H1 (cell line): ENCODE results near the gene ERO1A. TPM values are rescaled to one million over a fixed set of nuclear protein-coding genes. Genes with fewer than 3 reads are reported as not detected.

ENCODE experiments used
- TEAD4 ChIP-seq: IDR thresholded peaks from 2 replicates; pipeline ENCODE4 v1.6.1; 2012; ENCODE audit warnings: low read depth, low read length, inconsistent platforms, mixed read lengths
- polyA plus RNA-seq, 7 experiments: library from polyadenylated mRNA; depleted of rRNA in 3 of 7; stranded (reverse) in 5 of 7; unstranded in 2 of 7; fragments of >200 nt in 5 of 7; fragments of 200-250 nt in 2 of 7; gene quantifications; 1 replicate in 5 of 7; 2 replicates in 1 of 7; 4 replicates in 1 of 7; pipeline versions ENCODE4 v1.2.1 to v1.2.3, GENCODE V29; 2011 to 2013; ENCODE audit warnings: missing spikeins in 2 of 7, mixed read lengths in 2 of 7
- total RNA-seq: library from RNA; stranded (reverse); fragmentation: NEBNext Ultra II Directional; extraction: Animal tissue kit (Norgen Biotek cat#: 25700); gene quantifications from 2 replicates; pipeline ENCODE4 v1.2.1, GENCODE V29; 2021

The ERO1A gene
- total and polyA plus RNA-seq, 2 of the 8 experiments (the other 6 are each of a cell fraction or from before 2014, with no cell fraction given): 15.7 to 42.0 TPM

DNA sequence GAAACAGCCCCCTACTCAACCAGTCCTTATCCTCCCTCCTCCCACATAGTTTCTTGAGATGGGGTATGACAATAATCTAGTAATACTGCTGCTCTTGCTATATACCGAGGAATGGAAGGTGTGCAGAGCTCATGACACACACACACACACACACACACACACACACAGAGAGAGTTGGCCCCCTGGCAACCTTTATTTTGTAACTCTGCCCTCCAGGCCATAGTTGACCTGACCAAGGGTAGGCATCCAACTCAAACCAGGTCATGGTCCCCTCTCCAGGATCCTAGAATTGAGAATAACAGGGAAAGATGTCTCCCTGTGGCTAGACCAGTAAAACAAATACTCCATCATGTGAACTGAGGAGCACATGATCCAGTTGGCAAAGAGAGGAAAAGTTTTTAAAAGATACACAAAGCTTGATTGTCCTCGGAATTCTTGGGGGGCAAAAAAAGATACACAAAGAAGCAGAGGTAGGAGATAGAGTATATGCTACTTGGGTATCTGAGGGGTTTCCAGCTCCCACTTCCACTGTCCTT, 11.3 kb downstream of the ERO1A start (continued):
- no peak for TF ChIP-seq TEAD4
- TF ChIP-seq, all 59 proteins: peak for 0
